H7 (cell line): ENCODE data around the gene CCDC170. TPM values are rescaled to one million over a fixed set of nuclear protein-coding genes. Genes with fewer than 3 reads are reported as not detected.

Source experiments
- DNase-seq: peaks from one replicate; pipeline ENCODE4 v3.0.0; 2012
- H3K27me3 ChIP-seq: 2 replicates; pipeline ENCODE4 v1.6.0; 2011; ENCODE audit warnings: mild to moderate bottlenecking, low read length; ENCODE audit not compliant: control insufficient read depth, insufficient read depth
- H3K36me3 ChIP-seq: replicated peaks from 2 replicates; pipeline ENCODE4 v1.5.1; 2011; ENCODE audit warnings: low read length; ENCODE audit not compliant: control insufficient read depth, insufficient read depth
- H3K4me3 ChIP-seq: 2 replicates; pipeline ENCODE4 v1.5.1; 2011; ENCODE audit warnings: low read depth, mild to moderate bottlenecking, control low read depth, low read length, moderate library complexity; ENCODE audit not compliant: insufficient read depth
- total RNA-seq: library from RNA; depleted of rRNA; stranded (reverse); fragments of >200 nt; shearing (Covaris generic); gene quantifications from 2 replicates; pipeline ENCODE4 v1.2.3, GENCODE V29; 2014; rRNA removed

The CCDC170 gene
- total RNA-seq, 1 experiment from 2014 or later = 0.55 TPM

- no peak for DNase-seq
These were observed 165.4 kb downstream of the CCDC170 start for GRCh38 chr6:151659212-151659611.

GRCh38 chr6:151661509-151661908 is 167.7 kb downstream of the CCDC170 start:
- Histone ChIP-seq H3K27me3 (no peaks in the 10 kb centered on the region), H3K36me3 (no peaks in the 10 kb centered on the region), H3K4me3 (no peak overlapping the region)
- DNase-seq = no peak

More at GRCh38 chr6:151659212-151659611, 165.4 kb downstream of the CCDC170 start:
- Histone ChIP-seq H3K27me3 (no peaks in the 10 kb centered on the region), H3K4me3 (no peak overlapping the region), H3K36me3 (no peaks in the 10 kb centered on the region)

- Histone ChIP-seq H3K27me3 (no peaks in the 10 kb centered on the region), H3K4me3 (no peak overlapping the region), H3K36me3 (no peaks in the 10 kb centered on the region)
- peak; percentile 52 for DNase-seq
These were observed 168.1 kb downstream of the CCDC170 start for GRCh38 chr6:151661928-151662327.

- H3K36me3 ChIP-seq = no peaks in the 10 kb centered on the region
- DNase-seq = no peak
- no peaks in the 10 kb centered on the region for H3K27me3 ChIP-seq
- no peak overlapping the region for H3K4me3 ChIP-seq
These were observed 169.7 kb downstream of the CCDC170 start for GRCh38 chr6:151663559-151663958.

- no peaks in the 10 kb centered on the region for H3K27me3 ChIP-seq
- no peak for DNase-seq
- H3K4me3 ChIP-seq = no peak overlapping the region
- H3K36me3 ChIP-seq = no peaks in the 10 kb centered on the region
These were observed 170.6 kb downstream of the CCDC170 start for GRCh38 chr6:151664390-151664789.

GRCh38 chr6:151665329-151665728 is 171.5 kb downstream of the CCDC170 start:
- no peaks in the 10 kb centered on the region for H3K36me3 ChIP-seq
- DNase-seq = no peak
- no peak overlapping the region for H3K4me3 ChIP-seq
- H3K27me3 ChIP-seq = no peaks in the 10 kb centered on the region

- Histone ChIP-seq H3K4me3 (no peak overlapping the region), H3K36me3 (no peaks in the 10 kb centered on the region), H3K27me3 (no peaks in the 10 kb centered on the region)
- DNase-seq = no peak
These were observed 172.7 kb downstream of the CCDC170 start for GRCh38 chr6:151666526-151666925.

GRCh38 chr6:151669208-151669560 is 175.4 kb downstream of the CCDC170 start:
- no peaks in the 10 kb centered on the region for H3K27me3 ChIP-seq
- no peak for DNase-seq
- no peaks in the 10 kb centered on the region for H3K36me3 ChIP-seq
- no peak overlapping the region for H3K4me3 ChIP-seq

- DNase-seq = no peak
- H3K36me3 ChIP-seq = no peaks in the 10 kb centered on the region
- H3K27me3 ChIP-seq = no peaks in the 10 kb centered on the region
- no peak overlapping the region for H3K4me3 ChIP-seq
These were observed 176.3 kb downstream of the CCDC170 start for GRCh38 chr6:151670116-151670515.

Other genes with a start within 250 kb of the CCDC170 start
- gene ZBTB2, start 102.5 kb upstream of the CCDC170 start, total RNA-seq = 13.8 and 15.5 TPM in 2 replicates
- 22.6 and 26.5 TPM in 2 replicates for gene RMND1, start 41.9 kb upstream of the CCDC170 start, total RNA-seq